GM19372 (cell line): ENCODE measurements around the gene TIAM2.

Source experiments
- ATAC-seq: cut with Tn5 transposase; IDR thresholded peaks from one replicate; pipeline ENCODE4 v1.9.1; 2021; ENCODE audit warnings: mild to moderate bottlenecking, low read depth, moderate library complexity; ENCODE audit not compliant: unreplicated experiment

Gene TIAM2

DNA sequence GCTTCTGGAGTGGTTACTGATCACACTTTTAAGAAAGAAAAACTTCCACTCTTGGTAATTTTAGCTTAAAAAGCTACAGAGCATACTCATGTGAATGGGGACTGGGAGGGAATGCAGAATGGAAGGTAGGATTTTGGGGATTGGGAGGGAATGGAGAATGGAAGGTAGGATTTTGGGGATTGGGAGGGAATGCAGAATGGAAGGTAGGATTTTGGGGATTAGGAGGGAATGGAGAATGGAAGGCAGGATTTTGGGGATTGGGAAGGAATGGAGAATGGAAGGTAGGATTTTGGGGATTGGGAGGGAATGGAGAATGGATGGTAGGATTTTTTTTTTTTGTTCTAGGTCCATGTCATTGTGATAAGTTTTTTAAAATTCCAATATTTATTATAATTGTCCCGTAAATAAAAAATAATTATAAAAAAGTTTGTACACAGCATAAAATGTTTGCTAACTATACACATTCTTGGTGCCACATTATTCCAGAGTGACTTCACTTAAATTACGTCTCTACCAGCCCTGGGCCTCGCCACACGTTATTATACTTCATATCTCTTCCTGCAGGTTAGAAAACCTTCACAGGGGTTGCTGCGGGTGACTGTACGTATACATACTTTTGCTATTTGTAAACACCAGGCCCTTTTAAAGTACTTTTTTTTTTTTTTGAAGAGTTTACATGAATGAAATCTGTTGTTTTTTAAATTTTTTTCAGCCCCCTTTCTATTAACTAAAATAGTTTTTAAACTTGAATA, 127.3 kb downstream of the TIAM2 start:
- no peak for ATAC-seq

DNA sequence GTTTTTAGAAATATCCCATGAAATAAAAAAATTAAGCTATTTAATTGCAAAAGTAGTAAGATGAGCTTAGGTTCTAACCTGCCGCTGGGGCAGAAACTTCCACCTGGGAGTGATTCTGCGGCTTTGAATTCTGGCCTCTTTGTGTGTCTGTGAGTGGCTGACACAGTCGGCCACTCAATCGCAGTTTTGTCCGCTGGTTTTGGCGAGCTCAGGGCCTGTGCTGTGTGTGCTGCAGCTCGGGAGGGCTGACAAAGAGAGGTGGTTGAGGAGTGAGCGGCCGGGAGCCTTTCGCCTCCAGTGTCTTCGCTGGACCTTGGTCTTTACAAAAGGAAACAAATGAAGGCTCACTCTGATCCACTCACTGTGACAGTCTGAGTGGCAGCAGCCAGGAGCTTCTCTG, 128.4 kb downstream of the TIAM2 start:
- ATAC-seq, result no peak

DNA sequence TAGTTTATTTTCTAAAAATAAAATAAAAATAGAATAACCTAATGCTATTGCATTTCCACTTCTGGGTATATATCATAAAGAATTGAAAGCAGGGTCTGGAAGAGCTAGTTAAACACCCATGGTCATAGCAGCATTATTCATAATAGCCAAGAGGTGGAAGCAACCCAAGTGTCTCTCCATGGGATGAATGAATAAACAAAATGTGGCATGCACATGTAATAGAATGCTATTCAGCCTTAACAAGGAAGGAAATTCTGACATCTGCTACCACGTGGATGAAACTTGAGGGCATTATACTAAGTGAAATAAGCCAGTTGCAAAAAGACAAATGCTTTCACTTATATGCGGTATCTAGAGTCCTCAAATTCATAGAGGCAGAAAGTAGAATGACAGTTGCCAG, 130.8 kb downstream of the TIAM2 start:
- no peak for ATAC-seq

DNA sequence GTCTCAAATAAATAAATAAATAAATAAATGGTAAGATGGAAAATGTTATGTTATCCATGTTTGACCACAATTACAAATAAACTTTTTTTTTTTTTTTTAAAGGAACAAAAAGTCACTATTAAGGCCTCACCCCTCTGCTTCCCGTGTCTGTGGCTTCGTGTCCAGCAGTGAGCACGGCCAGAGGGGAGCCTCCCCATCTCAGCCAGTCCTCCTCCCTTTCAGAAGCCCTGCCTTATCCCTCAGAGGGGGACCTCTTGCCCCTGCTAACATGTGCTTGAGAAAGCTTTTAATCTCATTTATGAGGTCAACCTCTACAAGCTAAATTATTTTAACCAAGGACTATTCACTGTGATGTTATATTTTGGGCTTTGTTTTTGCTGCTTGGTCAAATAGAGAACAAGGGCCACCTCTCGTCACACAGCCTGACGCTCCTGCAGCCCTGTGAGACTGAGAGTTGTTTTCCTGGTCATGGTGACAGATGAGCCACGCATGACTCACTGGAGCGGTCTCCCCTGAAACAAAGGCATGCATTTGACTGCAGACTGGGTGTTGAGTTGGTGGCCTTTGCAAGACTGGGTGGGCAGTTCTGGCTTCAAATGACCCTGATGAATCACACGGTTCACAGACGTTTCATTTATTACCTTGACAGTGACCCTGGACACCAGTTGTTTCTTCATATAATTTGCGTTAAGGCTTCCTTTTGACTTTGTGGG, 131.8 kb downstream of the TIAM2 start:
- no peak for ATAC-seq

DNA sequence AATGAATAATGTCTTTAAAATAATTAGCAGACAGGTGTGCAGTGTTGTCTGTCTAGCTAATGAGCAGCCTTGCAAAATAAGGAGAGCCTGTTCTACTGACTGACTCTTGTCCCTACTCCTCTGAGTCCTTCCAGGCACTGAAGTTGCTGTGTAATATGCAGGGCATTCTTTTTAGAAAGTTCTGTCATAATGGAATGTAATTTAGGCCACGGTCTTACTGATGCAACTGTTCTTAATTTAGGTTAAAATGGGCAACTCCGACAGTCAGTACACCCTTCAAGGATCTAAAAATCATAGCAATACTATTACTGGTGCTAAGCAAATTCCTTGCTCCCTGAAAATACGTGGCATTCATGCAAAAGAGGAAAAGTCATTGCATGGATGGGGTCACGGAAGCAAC, 133.9 kb downstream of the TIAM2 start:
- ATAC-seq, result no peak

DNA sequence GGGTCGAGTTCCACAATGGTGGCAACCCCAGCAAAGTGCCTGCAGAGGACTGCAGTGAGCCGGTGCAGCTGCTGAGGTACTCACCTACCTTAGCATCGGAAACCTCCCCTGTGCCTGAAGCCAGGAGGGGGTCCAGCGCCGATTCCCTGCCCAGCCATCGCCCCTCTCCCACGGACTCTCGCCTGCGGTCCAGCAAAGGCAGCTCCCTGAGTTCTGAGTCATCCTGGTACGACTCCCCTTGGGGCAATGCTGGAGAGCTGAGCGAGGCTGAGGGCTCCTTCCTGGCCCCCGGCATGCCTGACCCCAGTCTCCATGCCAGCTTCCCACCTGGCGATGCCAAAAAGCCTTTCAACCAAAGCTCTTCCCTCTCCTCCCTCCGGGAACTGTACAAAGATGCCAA, 134.6 kb downstream of the TIAM2 start:
- ATAC-seq, result no peak

DNA sequence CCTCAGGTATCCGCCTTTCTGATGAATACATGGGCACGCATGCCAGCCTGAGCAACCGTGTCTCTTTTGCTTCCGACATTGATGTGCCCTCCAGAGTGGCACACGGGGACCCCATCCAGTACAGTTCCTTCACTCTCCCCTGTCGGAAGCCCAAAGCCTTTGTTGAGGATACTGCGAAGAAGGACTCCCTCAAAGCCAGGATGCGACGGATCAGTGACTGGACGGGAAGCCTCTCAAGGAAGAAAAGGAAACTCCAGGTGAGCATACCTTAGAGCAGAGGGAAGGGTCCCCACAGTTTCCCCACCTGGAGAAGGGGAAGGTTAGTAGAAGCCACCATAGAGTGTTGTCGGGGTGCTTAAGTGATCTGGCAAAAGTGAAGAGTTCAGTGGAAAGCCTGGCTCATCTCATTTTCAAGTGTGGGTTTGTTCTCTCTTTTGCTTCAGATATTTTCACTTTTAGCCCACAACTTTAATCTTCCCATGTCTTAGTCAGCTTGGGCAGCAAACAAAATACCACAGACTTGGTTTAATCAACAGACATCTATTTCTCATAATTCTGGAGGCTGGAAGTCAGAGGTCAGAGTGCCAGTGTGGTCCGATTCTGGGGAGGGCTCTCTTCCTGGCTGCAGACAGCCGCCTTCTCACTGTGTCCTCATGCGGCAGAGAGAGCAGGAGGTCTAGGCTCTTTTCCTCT, 135.2 kb downstream of the TIAM2 start:
- no peak for ATAC-seq

DNA sequence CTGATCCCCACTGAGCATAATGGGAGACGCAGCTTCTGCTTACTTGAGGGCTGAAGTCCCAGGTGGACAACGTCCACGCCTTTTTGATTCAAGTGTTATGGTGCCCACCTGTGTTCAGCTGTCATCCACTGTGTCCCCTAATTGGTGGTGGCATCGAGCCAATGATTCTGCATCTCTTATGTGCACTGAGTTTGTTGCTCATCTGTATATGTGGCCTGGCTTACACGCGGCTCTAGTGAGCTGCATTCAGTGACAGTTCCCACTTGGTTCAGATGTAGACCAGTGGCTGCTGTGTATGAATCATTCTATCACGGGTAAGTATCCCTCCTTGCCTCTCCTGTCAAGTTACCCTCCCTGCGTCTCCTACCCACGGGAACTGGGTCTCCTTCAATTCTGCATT, 137.5 kb downstream of the TIAM2 start:
- no peak for ATAC-seq

DNA sequence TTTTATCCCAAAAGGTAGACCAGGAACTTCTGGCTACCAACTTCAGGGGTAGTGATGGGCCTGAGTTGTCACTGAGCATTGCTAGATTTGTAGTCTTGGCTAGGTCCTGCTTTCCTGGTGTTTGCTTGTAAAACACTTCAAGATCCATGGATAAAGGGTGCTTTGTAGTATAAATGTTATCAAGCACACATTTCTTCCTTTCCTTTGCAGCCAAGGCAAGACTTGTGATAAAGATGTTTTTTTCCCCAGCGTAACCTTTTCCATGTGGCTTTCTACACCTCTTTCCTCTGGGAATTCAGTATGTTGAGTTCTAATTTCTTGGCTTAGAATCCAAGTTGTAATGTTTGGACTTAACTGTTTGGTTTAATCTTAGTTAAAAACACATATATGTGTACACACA, 145.9 kb downstream of the TIAM2 start:
- no peak for ATAC-seq

DNA sequence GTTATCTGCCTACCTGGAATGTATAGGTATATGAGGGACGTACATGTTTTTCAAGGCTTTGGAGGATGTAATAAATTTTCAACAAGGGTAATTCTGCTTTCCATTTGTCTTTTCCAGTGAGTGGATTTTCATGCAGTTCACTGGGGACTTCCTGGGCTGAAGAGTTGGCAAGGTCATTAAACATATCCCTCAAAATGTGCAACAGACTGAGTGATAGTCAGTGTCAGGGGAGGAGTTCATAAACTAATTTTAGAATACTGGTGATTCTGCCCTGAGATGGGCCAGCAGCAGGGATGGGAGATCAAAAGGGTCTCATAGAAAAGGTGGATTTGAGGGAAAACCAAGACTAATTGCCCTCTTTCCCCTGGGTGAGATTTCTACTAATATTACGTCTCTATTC, 146.4 kb downstream of the TIAM2 start:
- no peak for ATAC-seq

DNA sequence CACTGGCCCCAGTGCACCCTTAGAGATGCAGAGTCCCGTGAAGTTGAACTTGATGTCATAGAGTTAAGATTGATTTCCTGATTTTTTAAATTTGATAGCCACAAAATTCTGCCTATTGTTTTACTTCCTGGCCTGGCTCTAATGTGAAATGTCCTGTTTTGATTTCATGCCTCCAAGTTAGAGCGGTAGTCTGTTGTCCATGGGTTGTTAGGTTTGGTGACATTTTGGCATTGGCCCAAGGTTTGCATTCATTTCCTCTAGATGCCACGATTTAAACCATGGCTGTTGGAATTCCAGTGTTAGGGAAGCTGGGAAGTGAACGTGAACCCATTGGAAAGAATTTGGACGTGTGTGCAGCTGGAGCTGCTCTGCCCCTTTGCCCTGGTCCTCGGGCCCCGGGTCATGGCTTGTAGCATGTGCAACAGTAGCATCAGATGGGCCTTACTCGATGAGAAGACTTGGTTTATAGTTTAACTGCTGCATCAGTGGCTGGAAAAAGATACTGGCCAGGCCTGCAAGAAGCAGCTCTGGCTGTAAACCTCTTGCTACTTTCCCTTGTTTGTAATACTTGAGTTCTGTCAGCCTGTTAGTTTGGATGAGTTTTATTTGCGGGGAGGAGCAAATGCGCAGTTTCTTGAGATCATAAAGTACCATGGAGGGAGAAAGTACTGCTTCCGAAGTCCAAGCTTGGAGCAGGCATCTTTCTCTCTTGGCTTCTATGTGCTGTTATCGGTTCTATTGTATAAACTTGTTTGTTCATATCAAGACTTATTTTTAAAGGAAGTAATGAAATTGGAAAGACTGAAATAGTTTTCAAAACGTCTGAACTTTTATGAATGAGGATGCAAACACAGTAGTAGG, 147.3 kb downstream of the TIAM2 start:
- ATAC-seq, result no peak

DNA sequence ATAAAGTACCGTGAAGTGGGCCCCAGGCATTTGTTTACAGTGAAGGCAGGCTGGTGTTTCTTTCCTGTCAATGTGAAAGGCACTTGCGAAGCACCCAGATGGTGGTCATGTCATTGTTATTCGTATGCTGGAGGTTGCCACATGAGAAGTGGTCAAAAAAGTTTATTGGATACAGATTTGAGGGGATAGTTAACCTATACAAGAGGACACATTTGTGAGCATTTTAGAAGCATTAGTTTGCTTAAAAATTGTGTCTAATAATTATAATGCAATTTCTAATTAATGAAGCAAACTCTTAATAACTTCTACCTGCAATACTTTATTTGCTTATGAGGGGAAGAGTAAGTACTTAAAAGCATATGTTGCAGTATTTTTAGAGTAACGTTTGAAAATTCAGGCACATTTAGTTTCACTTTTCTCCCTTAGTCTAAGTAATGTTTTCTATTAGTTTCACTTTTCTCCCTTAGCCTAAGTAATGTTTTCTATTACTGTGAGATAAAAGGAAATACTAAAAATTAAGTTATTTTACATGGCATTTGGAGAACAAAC, 148.0 kb downstream of the TIAM2 start:
- no peak for ATAC-seq

DNA sequence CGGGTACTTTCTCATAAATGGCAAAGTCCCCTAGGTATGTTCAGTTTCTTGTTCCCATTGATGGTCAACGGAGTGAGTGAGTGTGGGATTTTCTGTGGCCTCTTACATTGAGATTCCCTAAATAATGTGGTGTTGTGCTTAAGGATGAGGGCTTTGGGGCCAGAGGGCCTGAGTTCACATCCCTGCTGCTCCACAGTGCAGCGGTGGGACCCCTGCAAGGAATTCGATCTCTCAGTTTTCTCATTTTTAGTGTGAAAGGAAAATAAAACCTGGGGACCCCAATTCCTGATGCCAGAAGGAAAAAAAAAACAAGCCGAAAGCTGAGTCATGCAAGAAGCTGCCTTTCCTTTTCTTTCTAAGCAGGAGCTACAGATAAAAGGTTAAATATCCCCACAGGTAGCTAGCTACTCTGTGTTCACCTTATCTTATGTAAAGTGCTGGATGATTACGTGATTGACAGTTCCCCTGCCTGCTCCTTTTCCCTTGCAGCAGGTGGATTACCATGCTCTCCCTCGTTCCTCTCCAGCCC, 148.5 kb downstream of the TIAM2 start:
- ATAC-seq, result no peak

DNA sequence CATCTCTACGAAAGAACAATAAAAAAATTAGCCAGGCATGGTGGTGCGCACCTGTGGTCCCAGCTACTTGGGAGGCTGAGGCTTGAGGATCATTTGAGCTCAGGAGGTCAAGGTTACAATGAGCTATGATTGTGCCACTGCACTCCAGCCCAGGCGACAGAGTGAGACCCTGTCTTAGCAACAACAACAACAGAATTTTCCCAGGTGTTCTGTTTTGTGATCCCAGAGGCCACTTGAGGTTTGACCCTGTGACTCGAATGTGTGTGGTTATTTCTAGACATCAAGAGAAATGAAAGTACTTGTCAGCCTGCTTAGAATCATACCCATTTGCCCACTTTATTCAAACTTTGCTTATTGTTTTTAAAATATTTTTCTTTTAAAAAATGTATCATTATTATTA, 151.1 kb downstream of the TIAM2 start:
- ATAC-seq, result no peak

DNA sequence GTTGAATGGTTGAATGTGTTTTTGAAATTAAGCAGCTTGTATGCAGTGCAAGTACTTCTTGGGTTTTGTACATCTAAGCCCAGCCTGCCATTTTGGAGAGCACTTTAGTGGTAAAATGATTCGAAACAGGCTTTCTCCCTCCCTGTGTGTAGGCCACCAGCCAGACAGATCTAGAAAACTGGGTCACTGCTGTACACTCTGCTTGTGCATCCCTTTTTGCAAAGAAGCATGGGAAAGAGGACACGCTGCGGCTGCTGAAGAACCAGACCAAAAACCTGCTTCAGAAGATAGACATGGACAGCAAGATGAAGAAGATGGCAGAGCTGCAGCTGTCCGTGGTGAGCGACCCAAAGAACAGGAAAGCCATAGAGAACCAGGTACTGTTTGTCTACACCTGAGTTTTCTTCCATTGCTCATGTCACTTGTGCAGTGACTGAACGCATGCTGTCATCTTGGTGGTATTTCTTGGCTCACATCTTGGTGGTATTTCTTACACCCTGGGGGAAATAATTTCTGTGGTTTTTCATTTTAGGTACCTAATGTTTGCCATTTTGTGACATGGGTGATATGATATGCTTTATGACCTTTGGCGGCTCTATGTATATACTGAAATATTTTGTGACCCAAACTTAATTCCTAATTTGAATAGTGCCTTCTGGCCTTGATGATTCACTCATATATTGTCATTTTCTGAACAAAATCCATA, 153.0 kb downstream of the TIAM2 start:
- no peak for ATAC-seq

DNA sequence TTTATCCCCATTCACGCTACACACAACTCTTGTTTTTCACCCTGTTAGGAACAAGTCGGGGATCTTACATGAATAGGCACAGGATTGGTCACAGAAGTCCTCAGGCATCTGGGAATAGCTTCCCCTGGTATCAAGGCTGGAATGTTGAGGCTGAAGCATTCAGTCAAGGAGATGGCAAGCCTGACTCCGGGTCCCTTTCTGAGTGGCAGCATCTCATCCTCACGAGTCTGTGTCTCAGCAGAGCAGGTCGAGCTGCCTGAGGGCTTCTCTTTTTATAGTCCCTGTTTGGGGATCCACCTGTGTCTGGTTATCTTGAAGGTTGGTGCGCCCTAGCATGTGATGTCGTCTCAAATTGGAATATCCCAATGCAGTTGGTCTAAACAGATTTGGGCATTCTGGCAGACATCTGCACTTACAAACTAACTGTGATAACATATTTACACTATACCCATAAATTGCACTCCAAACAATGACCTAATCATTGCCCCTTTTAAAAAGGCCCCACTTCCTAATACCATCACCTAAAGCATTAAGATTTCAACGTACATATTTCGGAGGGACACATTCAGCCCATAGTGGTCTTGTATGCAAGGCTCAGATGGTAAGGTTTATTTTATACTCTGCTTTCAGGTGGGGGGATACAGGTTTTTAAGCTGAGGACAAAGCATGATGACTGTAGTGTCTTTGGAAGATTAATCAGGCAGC, 156.0 kb downstream of the TIAM2 start:
- ATAC-seq, result no peak

DNA sequence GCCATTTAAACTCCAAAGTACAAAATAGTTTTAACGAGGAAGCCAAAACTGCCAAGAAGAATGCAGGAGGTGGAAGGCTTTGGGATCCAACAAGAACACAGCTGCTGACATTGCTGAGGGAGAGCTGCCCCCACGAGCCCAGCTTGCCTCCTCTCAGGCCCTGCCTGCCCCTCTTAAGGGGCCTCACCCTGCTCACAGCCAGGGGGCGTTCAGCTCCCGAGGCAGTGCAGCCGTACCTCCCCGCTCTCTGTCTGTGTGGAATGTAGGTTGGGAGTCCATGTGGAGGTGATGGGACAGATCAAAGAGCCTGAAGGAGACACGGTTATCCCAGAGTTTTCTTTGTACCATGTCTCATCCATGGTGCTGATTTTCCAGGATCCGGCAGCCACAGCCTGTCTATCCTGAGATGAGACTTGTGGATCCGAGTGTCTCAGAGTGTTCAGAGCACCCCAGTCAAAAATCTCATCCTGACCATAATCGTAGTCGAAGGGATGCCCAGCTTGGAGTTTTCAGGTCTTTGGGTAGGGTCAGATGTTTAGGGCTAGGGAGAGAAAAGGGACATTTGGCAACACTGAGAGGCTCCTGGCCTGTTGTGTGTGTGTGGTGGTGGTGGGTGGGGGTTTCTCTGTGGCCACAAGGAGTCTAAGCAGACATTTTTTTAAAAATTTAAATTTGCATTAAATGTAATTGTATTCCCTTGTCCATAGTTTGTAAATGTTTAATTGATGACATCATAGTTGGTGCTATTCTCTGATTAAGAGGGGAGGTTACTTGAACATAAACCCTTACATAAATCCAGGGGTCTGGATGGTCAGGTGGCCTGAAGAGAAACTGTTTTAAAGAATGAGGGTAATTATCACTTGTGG, 157.3 kb downstream of the TIAM2 start:
- ATAC-seq, result no peak
